ENCODE data around the gene RAMP2.
"Not testable (repeated sequence)": the region's sequence is repeated elsewhere in the genome, so short reads cannot be mapped to it uniquely, and the experiment has no call there.

- TF ChIP-seq, protein P1, sequence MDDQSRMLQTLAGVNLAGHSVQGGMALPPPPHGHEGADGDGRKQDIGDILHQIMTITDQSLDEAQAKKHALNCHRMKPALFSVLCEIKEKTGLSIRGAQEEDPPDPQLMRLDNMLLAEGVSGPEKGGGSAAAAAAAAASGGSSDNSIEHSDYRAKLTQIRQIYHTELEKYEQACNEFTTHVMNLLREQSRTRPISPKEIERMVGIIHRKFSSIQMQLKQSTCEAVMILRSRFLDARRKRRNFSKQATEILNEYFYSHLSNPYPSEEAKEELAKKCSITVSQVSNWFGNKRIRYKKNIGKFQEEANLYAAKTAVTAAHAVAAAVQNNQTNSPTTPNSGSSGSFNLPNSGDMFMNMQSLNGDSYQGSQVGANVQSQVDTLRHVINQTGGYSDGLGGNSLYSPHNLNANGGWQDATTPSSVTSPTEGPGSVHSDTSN (CRISPR knock-in tag; IDR thresholded peaks at IDR 0.05), result not testable (repeated sequence)
- not testable (repeated sequence) for TF ChIP-seq ZNF558 (tag by site-specific recombination; IDR thresholded peaks at IDR 0.05); CTCF (tag by site-specific recombination; IDR thresholded peaks at IDR 0.05); ZNF148 (tag by site-specific recombination; IDR thresholded peaks at IDR 0.05; ENCODE audit: borderline replicate concordance)
These were observed 8.9 kb downstream of the RAMP2 start for GRCh38 chr17:42769964-42770363.

All from HEK293 (cell line).